GM21447 (cell line): Measurements from ENCODE around the gene SLC12A3.

Experiments
- ATAC-seq: cut with Tn5 transposase; IDR thresholded peaks from one replicate; pipeline ENCODE4 v1.9.1; 2021; ENCODE audit not compliant: unreplicated experiment

The SLC12A3 gene

DNA sequence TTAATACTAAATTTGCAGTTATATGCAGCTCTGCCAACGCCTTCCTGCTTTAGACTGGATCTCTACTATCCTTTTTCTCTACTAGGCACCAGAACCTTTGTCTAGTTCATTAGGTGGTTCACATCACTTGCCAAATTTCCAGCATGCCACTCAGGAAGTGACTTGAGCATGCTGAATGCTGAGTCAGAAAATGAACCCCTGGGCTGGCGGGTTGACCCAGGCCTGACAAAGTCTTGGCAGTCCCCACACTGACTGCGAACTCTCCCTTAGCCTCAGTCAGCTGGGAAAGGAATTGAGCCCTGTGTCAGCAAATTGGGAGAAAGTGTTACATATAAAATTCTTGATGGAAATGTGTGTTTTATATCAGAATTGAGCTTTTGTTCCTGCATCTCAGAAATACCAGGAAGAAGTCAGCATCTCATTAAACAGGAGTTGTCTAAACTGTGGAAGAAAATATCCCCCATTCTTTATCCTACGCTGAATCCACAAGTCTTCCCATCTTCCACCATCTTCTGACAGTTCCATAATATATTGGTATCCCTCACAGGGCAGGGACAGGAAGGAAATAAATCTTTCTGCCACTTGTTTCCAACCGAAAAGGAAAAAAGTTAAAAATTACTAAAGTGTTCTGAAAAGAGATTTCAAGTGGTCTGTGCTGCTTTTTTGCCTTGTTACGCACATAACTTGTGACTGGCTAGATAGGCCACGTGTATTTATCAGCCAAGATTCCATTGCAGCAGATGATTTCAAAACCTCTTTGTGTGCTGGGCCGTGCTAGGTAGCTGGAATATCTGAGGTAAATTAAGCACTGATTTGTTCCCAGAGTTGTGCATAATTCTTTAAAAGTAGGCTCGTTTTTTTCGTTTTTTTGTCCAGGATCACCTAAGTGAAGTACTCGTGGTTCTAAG, 16.7 kb upstream of the SLC12A3 start:
- no peak for ATAC-seq

DNA sequence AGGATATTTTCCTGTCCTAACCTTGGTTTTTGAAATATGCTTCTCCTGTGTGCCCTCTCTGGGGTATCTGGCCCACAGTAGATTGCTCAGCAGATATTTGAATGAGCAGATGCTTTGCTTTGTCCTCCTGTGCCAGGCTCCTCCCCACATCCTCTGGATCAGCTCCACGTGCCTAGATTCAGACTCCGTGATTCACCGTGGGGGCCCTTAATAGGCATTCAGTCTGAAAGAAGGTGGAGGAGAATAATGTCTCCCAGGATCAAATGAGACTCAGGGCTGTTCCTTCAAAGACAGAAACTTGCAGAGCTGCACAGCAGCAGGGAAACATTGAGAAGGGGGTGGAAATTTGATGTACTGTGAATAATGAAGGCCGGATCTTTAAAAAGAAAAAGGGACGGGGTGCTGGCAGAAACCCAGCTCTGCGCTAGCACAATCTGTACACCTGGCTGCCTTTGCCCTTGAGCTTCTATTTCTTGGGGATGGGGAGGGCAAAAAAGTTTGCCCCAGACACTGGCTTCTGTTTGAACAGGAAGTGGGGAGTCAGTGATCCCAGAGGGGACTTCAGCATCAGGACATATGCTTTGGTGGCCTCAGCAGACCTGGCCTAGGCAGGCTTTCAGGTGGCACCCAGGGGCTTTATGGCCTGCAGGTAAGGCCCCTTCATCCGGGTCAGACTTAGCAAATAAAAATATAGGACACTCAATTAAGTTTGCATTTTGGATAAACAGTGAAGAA, 15.9 kb upstream of the SLC12A3 start:
- ATAC-seq = no peak

DNA sequence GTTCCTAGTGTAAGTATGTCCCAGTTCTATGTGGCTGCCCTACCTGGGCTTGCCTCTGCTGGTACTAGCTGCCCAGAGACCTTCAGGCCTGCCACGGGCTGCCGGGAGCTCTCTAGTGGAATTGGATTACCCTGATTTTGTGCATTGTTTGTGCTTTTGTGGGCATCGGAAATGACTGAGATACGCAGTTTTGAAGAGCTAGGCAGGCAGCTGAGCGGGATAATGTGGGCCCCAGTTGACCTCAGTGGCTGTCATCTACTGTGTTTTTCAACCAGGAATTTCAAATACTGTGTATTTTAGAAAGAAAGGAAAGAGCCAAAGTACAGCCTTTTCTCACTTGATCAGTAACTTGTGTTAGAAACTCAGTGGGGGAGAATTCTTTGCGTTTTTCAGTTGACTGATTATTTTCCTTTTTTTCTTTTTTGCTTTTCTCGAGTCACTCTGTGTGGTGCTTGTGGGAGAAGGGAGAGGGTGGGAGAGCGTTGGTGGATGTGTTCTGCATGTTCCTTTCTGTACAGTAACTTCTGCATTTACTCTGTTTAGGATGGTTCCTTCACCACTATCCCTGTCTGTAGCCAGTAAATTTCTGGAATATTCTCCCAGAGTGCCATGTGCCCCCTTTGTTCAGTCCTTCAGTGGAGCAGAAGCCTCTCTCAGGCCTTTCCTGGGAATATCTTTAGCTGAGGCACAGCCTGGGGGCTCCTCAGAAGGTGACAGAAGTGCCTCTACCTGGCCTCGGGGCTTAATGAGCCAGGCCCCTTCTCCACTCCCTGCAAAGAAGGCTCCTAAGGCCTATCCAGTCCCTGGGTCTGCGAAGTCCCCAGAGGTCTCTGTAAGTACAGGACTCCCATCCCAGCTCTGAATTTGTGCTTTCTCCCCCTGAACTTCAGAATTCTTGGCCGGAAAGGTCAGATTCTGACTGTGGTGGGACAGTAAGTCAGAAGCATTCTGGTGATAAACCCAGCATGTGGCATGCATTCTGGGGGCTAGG, 15.0 kb upstream of the SLC12A3 start:
- ATAC-seq = no peak

DNA sequence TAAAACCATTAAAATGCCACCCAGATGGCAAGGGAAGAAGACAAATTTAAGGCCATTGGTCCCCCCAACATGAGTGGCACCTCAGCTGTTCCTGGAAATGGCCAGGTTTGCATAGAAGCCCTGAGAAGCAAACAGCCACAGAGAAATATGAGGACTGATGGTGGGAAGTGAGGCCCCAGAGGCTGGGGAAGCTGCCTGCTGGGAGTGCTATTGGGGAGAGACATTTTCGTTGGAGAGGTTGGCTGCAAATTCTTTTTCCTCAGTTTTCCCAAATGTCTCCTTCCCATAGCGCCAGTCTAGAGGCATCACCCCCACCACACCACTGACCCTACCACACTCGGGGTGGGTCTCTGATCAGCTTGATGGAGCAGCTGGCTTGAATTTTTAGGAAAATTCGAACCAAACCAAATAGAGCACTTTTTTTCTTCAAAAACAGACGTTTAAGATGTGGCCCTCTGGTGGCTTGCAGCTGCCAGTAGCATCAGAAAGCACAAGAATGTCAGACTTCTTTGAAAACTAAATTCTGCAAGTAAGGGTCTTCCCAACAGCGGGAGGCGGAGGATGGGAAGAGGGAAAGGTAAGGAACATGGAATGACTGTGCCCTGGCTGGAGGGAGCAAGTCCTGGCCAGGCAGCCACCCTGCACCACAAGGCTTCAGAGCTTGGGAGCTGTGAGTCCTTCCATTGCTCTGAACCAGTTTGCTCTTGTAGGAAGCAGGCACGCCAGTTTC, 13.2 kb upstream of the SLC12A3 start:
- ATAC-seq = no peak

DNA sequence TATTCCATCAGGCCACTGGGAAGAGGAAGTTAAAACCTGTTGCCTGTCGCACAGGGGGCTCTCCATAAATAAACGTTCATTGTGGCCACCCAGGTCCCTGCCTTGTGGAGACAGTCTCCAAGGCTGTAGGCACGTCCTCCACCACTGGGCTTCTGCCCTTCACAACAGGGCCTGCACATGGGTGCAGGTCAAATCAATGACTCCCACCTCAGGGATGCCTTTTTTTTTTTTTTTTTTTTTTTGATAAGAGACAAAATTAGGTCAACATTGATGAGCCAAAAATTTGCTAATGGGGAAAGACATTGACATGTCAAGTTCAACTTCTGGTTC, 12.6 kb upstream of the SLC12A3 start:
- ATAC-seq = no peak

DNA sequence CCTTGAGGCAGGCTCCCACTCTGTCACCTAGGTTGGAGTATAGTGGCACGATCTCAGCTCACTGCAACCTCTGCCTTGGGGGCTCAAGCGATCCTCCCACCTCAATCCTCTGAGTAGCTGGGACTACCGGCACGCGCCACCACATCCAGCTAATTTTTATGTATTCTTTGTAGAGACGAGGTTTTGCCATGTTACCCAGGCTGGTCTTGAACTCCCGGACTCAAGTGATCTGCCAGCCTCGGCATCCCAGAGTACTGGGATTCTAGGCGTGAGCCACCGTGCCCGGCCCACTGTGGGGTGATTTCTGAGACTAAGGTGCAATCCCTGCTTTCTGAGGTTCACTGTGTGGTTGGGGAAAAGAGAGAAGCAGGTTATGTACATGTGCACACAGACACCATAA, 12.0 kb upstream of the SLC12A3 start:
- no peak for ATAC-seq

DNA sequence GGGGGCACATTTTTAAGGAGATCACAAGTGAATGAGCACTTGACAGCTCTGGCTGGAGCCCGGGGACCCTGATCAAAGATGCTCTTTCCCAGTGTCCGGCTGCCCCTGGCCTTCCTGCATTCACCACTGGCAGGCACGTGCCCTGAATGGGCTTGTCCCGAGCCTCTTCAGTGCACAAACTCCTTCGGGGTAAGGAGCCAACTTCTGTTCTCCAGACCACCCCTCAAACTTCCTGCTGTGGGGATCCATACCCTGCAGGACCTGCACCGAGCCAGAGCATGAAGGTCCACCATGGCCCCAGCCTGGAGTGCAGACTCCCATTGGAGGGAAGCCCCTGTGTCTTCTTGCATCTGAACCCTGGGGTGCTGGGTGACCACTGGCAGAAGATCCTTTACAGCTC, 9.8 kb upstream of the SLC12A3 start:
- ATAC-seq = no peak

DNA sequence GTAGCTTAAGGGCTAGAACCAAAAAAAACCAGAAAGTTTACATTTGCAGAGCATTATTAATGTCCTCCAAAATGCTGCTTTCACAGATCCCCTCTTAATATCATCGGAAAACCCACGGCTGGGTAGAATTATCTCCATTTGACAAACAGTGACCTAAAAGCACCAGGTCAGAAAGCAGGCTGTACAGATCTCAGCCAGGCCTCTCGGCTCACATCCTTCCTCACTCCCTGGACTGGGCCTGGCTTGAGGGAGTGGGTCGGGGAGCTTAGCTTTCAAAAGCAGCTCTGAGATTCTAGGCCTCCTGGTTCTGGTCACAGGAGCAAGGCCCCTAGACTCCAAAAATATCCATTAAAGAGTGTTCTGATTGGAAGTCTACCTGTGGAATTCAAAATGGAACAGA, 9.1 kb upstream of the SLC12A3 start:
- no peak for ATAC-seq

DNA sequence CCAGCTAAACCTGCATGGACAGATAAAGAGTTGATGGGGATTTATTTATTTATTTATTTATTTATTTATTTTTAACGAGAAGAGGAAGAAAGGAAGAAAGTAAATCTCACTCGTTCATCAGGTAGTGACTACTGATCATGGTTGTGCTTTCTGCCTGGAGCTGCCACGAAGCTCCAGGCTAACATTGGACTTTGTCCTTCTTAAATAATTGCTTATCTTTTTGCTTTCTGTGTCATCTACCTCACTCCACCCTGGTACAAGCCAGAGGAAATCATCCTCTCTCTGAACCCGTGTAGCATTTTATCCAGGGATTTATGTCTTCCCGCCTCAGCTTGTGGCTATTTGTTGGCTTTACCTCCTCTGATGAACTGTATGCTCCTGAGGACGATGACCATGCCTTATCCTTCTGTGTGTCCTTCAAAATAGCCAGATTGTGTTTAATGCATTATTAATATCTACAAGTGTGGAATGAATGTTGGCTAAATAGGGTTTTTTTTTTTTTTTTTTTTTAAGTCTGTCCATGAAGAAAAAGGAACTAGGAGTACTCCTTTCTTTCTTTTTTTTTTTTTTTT, 8.0 kb upstream of the SLC12A3 start:
- no peak for ATAC-seq

DNA sequence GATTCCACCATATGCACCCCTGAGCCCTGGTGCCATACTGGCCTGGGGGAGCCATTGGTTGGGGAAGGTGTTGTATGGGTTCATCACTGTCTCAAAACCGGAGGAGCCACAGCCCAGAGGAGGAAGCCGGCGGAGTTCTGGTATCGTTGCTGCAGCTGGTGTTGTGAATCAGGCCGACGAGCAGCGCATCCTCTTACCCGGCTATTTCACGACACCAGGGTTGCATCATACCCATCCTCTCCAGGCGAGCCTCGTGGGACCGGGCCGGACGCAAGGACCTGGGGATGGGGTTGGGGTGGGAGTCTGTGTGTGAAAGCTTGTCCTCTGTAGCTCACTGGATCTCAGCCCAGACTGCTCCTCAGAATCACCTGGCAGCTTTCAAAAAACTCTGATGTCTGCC, 6.6 kb upstream of the SLC12A3 start:
- ATAC-seq = no peak

DNA sequence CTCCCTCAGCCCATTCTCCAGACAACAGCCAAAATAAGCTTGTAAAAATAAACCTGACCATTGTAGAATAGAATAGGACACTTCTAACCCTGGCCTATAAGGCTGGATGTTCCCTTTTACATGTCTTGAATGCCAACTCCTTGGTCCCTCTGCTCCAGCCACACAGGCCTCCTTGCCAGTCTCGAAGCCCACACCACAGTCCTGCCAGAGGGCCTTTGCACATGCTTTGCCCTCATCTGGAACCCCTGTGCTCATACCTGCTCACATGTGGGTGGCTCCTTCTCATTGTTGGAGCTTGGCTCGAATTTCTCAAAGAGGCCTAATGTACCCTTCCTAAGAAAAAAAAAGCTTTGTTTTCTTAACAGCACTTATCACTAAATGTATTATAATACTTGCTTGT, 5.4 kb upstream of the SLC12A3 start:
- no peak for ATAC-seq

DNA sequence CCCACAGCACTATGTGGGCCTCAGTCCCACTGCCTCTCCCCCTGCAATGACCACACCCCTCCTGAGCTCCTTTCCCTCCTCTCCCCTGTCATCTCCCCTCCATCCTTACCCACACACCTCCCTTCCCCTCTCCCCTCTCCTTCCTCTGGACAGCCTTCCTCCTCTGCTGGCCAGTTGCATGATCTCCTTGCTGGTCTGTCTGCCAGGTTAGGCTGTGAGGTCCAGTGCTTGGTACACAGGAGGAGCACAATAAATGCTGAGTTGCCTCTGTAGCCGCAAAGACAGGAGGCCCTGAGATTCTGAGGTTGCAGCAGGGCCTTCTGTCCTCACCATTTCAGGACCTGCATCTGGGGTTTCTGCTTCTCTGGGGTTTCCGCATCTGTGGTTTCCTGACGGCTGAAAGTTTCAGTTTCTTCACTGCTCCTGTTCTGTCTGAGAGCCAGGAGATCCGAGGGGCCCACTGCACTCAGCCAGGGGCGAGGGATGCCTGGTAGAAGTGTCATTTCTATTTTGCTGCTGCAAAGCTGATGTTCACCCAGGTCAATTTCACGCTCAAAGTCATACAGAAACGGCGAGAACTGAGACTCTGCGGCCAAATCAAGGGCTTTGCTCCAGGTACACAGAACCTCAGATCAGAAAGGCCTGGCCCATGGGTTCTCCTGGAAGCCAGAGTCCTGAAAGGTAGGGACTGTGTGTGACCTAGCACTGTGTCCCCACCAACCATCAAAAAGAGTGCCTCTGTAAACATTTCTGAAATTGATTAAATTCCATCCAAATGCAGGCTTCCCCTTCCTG, 4.6 kb upstream of the SLC12A3 start:
- ATAC-seq = peak; percentile 82

DNA sequence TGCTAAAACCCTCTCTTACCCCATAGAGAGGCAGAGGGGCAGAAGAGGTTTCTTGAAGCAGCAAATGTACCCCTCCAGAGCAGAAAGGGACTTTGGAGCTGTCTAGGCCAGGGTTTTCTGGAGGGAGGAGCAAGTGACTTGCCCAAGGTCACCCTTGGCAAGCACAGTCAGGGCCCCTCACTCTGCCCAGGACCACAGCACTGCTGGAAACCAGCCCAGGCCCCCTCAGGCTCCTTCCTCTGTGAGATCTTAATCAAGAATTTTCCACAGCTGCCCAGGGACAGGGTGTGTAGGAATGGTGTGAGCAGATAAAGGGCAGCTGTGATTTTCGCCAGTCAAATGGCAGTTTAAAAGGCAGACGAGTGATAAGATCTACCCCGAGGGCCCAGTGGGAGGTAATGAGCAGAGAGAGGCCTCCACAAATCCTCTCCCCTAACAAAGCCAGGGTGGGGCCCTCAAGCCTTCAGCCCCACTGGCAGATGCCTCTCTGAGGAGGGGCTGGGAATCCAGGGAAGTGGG, 3.9 kb upstream of the SLC12A3 start:
- ATAC-seq = no peak

DNA sequence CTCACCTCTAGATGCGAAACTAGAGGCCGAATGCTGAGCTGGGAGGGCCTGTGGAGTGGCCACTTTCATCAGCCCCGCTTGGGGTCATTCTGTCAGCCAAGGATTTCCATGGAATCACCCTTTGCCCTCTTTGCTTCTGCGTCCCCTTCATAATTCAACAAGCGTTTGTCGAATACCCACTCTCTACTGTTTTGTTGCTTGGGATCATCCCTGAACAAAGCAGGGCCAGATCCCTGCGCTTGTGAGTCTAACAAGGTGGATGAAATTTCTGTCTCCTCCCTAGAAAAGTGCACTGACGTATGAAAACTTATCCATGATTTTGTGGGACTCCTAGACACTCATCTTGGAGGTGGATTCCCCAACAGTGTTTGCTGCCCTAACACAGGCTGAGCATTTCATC, 3.3 kb upstream of the SLC12A3 start:
- ATAC-seq = no peak

DNA sequence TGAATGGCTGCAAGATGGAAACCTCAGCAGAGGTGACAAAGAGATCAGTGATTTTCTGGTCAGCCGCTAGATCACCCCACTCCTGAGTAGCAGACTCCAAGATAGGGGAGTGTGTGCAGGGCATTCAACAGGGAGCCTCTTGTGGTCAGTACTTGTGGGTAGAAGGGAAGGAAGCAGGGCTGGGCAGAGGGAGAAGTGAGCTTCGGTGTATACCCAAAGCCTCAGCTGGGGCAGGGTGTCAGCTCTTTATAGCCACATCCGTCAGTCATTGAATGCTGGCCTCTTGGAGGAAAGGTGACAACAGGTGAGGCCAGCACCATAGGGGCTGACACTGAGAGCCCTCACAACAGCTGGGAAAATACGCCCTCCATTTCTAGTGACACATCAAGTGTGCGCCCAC, 2.2 kb upstream of the SLC12A3 start:
- ATAC-seq = no peak

DNA sequence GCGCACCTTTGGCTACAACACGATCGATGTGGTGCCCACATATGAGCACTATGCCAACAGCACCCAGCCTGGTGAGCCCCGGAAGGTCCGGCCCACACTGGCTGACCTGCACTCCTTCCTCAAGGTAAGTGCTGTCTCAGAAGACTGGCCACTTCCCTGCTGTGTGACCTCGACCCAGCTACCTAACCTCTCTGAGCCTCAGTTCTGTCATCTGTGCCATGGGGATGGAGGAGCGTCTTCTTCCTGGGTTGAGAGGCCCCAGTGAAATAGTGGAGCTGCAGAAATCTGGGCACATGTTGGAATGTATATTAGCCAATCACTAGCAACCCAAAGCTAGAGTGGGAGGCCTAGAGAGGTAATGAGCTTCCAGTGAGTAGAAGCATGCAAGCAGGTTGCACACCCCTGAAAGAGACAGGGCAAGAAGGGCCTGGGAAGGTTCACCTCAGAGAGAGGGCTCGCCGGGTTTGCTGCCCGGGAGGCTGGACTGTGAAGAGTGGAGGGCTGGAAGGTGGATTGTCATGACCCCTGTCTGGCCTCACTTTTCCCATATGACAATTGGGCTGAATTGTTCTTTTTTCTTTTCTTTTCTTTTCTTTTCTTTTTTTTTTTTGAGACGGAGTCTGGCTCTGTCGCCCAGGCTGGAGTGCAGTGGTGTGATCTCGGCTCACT, 521 bp downstream of the SLC12A3 start:
- no peak for ATAC-seq

DNA sequence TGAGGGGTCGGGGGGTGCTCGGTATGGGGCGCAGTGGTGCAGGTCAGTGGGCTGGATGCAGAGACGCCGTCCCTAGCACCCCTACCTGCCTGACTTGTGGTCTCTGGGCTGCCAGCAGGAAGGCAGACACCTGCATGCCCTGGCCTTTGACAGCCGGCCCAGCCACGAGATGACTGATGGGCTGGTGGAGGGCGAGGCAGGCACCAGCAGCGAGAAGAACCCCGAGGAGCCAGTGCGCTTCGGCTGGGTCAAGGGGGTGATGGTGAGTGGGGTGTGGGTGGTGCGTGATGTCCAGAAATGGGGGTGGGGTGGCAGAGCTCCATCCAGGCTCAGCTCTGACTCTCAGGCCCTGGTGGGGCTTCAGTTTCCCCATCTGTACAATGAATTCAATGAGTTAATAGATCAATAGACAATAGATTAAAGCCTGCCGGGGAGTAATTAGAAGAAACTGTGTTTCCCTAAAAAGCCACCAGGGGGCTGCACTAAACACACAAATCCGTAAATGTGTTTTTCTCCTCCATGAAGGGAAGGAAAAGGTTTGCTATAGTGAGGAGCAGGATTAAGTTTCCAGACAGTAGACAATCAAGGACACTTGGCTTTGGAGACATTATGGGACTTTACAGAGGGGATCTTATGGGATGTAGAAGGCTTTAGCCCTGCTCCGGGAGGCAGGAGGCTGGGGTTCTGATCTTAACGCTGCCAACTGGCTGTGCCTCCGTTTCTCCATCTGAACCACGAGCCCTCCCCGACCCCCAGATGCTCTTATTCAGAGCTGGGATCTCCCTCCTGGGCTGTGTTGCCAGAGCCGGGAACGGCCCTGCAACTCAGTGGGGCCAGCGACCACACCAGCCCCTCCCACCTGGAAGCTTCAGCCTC, 2.2 kb downstream of the SLC12A3 start:
- no peak for ATAC-seq

DNA sequence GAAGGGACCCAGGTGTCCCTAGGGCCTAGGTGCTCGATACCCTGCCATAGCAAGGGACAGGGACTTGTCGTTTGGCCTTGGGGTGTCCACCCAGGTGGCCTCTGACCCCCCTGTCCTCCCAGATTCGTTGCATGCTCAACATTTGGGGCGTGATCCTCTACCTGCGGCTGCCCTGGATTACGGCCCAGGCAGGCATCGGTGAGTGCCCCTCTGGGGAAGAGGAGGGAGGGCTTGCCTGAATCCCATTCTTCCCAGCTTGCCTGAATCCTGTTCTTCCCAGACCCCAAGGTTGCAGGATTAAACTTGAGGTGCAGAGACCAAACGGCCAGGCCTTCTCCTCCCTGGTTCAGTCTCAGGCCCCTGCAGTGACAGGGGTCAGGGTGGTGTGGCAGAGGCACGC, 3.2 kb downstream of the SLC12A3 start:
- no peak for ATAC-seq
